Fibroblast of skin of back (primary cell): ENCODE results near the gene COMMD7.
A peak's percentile ranks its signal among the peaks of the same experiment; 100 is the strongest.

Experiments
- DNase-seq: peaks from one replicate; pipeline ENCODE4 v3.0.0-alpha.2; 2013

Gene COMMD7

DNA sequence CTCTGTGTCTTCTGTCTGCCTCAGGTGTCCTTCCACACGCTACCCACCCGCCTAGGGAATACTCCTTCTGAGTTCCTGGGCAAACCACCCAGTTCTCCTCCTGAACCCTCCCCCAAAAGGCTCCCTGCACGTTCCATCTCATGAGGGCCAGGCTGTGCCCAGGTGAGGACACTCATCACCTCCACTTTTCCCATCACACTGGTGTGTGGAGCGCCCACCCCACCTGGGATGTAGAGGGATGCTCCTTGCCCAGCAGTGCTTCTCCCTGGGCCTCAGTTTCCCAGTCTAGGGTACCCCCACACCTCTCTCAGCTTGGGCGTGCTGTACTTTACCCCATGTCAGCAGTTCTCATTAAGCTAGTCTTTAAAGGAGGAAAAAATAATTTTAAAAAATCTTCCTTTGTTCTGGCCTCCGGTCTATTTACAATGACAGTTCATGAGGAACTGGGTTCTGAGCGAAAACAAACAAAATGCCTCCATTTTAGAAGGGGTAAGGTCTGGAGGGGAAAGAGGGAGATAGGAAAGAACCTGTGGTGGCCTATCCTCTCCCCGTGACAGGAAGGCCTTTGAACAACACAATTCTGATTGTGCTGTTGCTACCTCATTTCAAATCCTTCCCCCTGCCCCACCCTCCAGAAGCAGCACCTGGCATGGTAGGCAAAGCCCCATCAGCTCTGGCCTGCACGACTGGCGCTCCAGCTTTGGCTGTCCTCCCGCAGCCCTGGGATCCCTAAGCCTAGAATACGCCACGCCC, 67.9 kb downstream of the COMMD7 start:
- no peak for DNase-seq

DNA sequence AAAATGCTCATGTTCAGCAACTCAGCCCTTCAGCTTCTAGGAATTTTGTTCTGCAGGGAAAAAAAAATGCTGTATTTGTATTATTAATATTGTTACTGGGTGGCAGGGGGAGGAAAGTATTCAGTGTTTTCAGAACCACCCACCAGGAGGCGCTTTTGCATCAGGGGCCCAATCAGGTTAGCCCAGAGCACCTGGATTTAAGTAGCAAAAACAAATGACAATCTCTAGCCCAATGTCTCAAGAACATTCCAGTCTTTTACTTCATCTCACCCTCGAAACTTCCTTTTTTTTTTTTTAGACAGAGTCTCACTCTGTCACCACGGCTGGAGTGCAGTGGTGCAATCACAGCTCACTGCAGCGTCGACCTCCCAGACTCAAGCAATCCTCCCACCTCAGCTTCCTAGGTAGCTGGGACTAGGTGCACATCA, 68.9 kb downstream of the COMMD7 start:
- DNase-seq = peak; percentile 47

DNA sequence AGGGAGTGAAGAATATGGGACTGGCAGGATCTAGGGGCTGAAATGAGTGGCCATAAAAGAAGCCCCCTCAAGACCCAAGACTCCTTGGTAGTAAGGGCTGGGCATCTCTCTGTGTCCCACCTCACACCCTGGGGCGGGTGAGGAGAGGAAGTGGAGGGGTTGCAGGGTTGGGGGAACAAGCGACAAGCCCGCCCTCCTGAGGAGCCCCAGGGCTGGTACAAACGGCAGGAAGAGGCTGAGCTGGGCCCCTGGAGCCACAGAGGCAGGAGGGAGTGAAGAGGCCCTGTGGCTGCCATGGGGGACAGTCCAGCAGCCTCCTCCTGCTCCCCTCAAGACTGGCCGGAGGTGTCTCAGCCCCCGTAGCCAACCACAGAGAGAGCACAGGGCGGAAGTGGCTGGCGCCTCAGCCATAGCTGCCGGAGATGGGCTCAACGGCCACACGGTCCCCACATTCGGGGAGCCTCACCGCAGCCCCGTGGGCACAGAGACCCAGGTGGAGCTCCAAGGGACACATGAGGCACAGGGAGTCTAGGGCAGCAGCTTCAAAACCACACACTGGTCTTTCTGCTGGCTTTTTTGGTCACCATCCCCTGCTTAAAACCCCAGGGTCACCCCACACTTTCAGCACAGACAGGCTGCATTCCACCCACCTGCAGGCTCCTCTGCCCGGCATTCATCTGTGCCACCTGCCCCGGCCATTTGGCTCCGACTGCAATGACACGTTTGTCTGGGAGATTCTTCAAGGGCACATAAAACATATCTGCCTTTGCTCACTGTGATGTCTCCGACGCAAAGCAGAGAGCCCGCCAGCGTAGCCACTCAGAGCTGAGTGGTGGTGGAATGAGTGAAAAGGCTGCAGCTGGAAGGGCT, 70.0 kb downstream of the COMMD7 start:
- no peak for DNase-seq

DNA sequence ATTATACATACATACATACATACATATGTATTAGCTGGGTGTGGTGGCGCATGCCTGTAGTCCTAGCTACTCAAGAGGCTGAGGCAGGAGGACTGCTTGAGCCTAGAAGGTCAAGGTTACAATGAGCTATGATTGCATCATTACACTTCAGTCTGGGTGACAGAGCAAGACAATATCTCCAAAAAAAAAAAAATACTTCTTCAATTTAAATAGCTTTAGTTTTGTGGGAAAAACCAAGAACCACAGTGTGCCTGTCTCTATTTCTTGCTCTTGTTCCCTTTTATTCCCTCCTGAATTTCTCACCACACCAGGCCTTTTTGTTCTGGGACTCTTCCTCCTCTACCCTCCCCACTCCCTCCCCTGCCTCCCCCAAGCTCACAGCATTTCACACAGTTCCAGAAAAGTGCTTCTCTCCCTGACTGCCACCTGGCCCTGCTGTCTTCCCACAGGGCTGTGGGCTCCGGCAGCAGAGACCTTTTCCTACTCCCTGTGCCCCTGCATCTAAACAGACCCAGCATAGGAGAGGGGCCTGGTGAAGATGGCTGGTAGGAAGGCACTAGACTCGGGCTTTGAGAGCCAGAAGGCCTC, 70.8 kb downstream of the COMMD7 start:
- DNase-seq = no peak

DNA sequence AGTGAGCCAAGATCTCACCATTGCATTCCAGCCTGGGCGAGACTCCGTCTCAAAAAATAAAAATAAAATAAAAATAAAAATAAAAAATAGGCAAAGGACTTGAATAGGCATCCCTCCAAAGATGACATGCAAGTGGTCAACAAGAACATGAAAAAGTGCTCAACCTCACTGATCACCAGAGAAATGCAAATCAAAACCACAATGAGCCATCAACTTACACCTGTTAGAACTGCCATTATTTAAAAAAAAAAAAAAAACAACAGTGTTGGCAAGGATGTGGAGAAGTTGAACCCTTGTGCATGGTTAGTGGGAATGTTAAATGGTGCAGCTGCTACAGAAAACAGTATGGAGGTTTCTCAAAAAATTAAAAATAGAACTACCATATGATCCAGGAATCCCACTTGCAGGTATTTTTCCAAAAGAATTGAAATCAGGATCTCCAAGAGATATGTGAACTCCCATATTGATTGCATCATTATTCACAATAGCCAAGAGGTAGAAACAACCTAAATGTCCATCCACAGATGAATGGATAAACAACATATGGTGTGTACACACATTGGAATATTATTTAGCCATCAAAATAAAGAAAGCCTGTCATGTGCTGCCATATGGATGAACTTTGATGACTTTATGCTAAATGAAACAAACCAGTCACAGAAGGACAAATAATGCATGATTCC, 72.4 kb downstream of the COMMD7 start:
- no peak for DNase-seq

DNA sequence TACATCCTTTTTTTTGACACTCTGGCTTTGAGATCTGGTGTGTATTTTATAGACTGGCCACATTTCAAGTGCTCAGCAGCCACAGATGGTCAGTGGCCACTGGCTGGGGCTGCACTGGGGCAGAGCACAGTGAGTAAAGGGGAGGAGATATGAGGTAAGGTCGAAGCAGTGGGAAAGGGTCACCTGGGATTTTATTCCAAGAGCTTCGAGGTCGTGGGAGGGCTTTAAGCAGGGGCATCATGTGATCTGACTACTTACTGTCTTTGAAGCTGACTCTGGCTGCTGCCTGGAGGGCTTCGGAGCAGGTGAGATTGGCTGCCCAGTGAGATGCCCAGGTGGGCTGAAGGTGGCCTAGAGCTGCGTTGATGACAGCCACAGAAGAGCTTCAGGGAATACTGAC, 76.2 kb downstream of the COMMD7 start:
- no peak for DNase-seq

DNA sequence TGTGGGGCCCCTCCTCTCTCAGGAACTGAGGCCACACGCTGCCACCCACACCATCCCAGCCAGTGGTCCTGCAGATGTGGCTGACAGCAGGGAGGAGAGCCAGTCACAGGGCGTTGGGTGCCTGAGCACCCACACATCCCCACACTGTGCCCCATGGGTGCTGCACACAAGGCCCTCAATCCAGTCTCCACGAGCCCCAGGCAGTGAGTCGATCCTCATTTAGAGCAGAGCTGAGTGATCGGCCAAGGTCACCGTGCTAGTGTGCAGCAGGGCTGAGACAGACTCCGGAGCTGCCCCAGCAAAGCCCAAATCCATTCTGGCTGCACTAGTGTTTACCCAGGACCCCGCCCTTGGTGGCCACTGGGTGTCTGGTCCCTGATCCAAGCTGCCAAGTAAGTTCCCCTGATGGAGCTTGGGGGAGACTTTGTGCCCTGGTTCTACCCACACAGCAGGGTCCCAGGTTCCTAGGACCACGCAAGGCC, 78.5 kb downstream of the COMMD7 start:
- DNase-seq = no peak

DNA sequence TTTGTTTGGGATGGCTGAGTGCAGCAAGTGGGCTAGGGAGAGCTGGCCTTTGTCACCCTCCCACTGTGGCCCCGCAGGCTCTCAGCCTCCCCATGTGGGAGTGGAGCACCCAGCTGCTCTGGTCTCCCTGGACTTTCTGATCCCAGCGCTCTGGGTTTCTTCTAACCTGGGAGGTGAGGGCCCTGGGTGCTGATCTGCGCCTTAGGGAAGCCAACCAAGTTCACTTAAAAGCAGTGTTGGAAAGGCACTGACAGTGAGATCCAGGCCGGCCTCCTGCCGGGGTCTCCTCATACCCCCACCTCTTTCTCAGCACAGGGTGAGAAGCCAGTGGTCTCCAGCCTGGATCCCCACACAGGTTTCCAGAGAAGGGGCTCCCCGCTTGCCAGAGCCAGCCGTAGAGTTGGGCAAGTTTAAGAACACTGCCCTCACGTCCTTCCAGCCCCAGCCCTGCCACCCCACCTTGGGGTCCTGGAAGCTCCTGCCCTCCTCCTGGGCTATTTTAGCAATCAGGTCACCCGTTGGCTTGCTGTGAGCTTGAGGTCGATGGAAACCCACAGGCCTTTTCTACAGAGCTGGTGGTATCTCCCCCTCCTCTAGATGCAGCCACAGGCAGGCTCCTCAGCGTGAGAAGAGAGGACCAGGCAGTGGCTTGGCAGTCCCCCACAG, 79.1 kb downstream of the COMMD7 start:
- DNase-seq = no peak

DNA sequence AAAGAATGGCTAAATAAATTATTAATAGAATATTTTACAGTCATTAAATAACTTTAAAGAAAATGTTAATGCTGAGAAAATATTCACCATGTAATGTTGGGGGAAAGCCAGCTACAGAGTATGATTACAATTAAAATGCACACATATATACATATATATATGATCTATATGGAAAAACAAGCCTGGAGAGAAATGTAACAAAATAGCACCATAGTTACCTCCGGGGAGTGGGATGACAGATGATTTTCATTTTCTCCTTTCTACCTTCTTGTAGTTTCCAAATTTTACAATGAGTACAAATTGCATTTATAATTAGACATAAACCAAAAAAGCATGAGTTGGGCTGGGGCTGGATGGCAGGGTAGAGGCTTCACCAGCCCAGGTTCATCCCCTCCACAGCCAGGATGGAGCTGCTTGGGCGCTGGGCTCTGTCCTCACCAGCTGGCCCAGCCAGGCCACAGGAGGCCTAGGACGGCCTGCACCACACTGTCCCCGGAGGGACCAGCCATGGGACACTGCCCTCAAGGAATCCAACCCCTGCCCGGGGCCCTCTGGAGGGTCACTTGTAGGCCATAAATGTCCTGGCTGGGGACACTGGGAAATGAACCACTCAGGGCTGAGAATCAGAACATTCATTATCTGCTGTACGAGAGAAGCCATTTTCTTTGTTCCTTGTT, 79.8 kb downstream of the COMMD7 start:
- no peak for DNase-seq

DNA sequence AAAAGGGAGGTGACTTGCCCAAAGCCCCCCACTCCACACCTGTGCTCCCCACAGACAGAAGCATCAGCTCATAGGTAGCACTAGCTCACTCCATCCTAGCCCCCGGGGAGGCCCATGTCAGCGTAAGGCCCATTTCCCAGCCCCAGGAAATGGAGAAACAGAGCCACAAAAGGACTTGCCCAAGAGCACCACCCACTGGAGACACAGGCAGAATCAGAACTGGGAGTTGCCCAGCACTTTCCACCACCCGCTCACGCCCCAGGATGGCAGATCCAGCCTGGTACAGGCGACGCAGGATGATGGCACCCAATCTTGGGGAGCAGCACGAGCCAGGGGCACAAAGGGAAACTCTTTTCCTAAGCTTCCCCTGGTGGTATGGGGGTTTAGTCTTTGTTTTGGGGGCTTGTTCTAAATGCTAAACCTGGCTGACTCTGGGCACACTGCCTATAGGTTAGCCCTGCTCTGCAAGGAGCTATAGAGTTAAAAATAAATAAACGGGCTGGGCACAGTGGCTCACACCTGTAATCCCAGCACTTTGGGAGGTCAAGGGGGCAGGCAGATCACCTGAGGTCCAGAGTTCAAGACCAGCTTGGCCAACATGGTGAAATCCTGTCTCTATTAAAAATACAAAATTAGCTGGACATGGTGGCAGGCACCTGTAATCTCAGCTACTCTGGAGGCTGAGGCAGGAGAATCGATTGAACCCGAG, 81.3 kb downstream of the COMMD7 start:
- no peak for DNase-seq

DNA sequence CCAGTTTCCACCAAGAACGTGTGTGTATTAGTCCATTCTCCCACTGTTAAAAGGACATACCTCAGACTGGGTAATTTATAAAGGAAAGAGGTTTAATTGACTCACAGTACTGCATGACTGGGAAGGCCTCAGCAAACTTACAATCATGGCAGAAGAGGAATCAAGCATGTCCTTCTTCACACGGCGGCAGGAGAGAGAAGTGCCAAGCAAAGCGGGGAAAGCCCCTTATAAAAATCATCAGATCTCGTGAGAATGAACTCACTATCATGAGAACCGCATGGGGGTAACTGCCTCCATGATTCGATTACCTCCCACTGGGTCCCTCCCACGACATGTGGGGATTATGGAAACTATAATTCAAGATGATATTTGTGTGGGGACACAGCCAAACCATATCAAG, 82.6 kb downstream of the COMMD7 start:
- no peak for DNase-seq

DNA sequence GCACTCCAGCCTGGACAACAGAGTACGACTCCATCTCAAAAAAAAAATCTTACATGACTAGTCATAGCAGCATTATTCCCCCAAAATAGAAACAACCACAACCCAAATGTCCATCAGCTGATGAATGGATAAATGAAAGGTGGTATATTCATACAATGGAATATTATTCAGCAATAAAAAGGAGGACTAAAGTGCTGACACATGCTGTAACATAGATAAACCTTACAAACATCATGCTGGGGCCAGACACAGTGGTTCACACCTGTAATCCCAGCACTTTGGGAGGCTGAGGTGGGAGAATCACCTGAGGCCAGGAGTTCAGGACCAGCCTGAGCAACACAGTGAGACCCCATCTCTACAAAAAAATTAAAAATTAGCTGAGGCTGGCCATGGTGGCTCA, 86.4 kb downstream of the COMMD7 start:
- DNase-seq = no peak

DNA sequence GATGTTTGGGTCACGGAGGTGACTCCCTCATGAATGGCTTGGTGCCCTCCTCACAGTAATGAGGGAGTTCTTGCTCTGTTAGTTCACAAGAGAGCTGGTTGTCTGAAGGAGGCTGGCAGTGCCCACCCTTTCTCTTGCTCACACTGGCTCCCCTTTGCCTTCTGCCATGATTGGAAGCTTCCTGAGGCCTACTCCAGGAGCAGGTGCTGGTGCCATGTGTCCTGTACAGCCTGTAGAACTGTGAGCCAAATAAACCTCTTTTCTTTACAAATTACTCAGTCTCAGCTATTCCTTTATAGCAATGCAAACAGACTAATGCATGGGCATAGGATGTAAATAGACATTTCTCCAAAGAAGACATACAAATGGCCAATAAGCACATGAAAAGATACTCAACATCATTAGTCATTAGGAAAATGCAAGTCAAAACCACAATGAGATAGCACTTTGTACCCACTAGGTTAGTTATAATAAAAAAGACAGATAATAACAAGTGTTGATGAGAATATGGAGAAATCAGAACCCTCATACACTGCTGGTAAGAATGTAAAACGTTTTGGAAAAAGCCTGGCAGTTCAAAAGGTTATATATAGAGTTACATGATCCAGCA, 87.3 kb downstream of the COMMD7 start:
- DNase-seq = no peak

DNA sequence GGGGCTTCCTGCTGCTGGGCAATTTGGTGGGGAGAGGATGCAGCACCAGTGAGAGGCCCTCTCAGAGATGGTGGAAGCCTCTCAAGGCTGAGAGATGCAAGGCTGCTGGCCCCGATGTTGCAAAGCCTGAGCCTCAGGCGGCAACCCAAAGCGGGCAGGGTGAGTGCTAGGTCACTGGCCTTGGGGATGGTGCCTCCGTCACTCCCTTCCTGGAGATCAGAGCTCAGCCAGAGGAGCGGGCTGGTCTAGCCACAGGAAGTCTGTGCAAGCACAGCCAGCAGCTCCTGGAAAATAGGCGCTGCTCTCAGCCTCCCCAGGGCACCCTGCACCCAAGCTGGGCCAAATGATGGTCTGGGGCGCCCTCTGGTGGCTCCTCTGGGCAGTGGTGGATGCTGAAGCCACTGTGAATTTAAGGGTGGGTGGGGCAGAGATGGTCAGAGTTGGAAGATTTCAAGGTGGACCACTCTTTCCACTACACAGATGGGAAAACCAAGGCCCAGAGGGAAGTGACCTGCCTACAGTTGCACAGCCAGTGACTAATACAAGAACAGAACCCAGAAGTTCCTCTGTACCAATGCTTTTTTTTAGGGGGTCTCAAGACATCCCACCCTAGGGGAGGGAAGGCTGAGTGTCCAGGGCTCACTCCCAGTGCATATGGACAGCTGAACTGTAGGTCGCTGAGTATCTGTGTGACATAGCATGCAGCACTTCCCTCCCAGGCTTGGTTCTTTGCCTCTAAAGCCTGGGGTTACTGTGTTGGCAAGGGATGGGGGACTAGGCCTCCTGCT, 90.3 kb downstream of the COMMD7 start:
- DNase-seq = peak; percentile 76
